PC-9 (cell line): ENCODE data around the gene GRB2. TPM values are rescaled to one million over a fixed set of nuclear protein-coding genes. Genes with fewer than 3 reads are reported as not detected.

Source experiments
- BruUV-seq: library from RNA; stranded (reverse); fragments of 400-500 nt; replicated peaks from 2 replicates; lab custom pipeline; 2021; lab: Mats Ljungman, UMichigan
- CTCF ChIA-PET: fragments of 300-600 bp; sonication (Branson Sonifier 250); formaldehyde crosslinking; loops from one replicate; lab custom pipeline; 2022; ENCODE audit warnings: antibody characterized with exemption; lab: Charles Lee
- POLR2A ChIA-PET: fragments of 300-600 bp; sonication (Branson Sonifier 250); formaldehyde crosslinking; loops from one replicate; lab custom pipeline; 2022; ENCODE audit warnings: antibody characterized with exemption; ENCODE audit not compliant: unreplicated experiment; lab: Charles Lee
- DNase-seq, 2 experiments: peaks; one replicate each; pipeline versions ENCODE4 v3.0.0 to v3.0.0-alpha.2; 2015 to 2022; ENCODE audit warnings: mixed read lengths in 1 of 2
- H2AFZ ChIP-seq: fragments of 200-600 bp; sonication (generic); 2 replicates; pipeline ENCODE4 v1.8.1; 2017; ENCODE audit warnings: antibody characterized with exemption
- H3F3A ChIP-seq: fragments of 200-600 bp; sonication (generic); 2 replicates; pipeline ENCODE4 v1.8.1; 2017; ENCODE audit warnings: antibody characterized with exemption, mild to moderate bottlenecking, low read depth; ENCODE audit not compliant: insufficient read depth
- H3K27ac ChIP-seq: fragments of 200-600 bp; sonication (generic); 2 replicates; pipeline ENCODE4 v1.6.1; 2016; ENCODE audit warnings: mixed run types
- H3K27me3 ChIP-seq: fragments of 200-600 bp; sonication (generic); 2 replicates; pipeline ENCODE4 v1.6.1; 2016; ENCODE audit warnings: low read depth, mixed run types; ENCODE audit not compliant: insufficient read depth
- H3K36me3 ChIP-seq: fragments of 200-600 bp; sonication (generic); 2 replicates; pipeline ENCODE4 v1.6.1; 2016; ENCODE audit warnings: low read depth, mixed run types
- H3K4me1 ChIP-seq: fragments of 200-600 bp; sonication (generic); replicated peaks from 2 replicates; pipeline ENCODE4 v1.6.1; 2016; ENCODE audit warnings: mixed run types; ENCODE audit not compliant: insufficient read depth
- H3K4me2 ChIP-seq: fragments of 200-600 bp; sonication (generic); 2 replicates; pipeline ENCODE4 v1.6.1; 2017; ENCODE audit warnings: mixed run types
- H3K4me3 ChIP-seq: fragments of 200-600 bp; sonication (generic); 2 replicates; pipeline ENCODE4 v1.6.1; 2016; ENCODE audit warnings: mixed run types
- H3K79me2 ChIP-seq: fragments of 200-600 bp; sonication (generic); 2 replicates; pipeline ENCODE4 v1.6.1; 2017; ENCODE audit warnings: low read depth, mixed run types
- H3K9me2 ChIP-seq: fragments of 200-600 bp; sonication (generic); 2 replicates; pipeline ENCODE4 v1.8.1; 2017; ENCODE audit warnings: mild to moderate bottlenecking; ENCODE audit not compliant: insufficient read depth
- H3K9me3 ChIP-seq: fragments of 200-600 bp; sonication (generic); 2 replicates; pipeline ENCODE4 v1.8.1; 2016; ENCODE audit warnings: low read depth; ENCODE audit not compliant: insufficient read depth
- H4K20me1 ChIP-seq: fragments of 200-600 bp; sonication (generic); 2 replicates; pipeline ENCODE4 v1.8.1; 2017; ENCODE audit not compliant: insufficient read depth
- CTCF ChIP-seq: fragments of 200-600 bp; sonication (generic); conservative IDR thresholded peaks from 2 replicates; pipeline ENCODE4 v1.6.1; 2017; ENCODE audit warnings: mixed run types, antibody characterized with exemption, mild to moderate bottlenecking, moderate library complexity
- EZH2 ChIP-seq: fragments of 200-600 bp; sonication (generic); IDR thresholded peaks from 2 replicates; pipeline ENCODE4 v1.8.0; 2017; ENCODE audit warnings: antibody characterized with exemption, low read depth
- intact Hi-C: fragments of 100-400 bp; cut with micrococcal nuclease; formaldehyde crosslinking; loops from one replicate; pipeline ENCODE4 v1.10.0; 2022; ENCODE audit not compliant: unreplicated experiment
- total RNA-seq: library from RNA; stranded (reverse); gene quantifications from 2 replicates; pipeline ENCODE4 v1.2.3, GENCODE V29; 2021

GRB2 gene
- total RNA-seq, 1 experiment from 2014 or later: 75.3 TPM

DNA sequence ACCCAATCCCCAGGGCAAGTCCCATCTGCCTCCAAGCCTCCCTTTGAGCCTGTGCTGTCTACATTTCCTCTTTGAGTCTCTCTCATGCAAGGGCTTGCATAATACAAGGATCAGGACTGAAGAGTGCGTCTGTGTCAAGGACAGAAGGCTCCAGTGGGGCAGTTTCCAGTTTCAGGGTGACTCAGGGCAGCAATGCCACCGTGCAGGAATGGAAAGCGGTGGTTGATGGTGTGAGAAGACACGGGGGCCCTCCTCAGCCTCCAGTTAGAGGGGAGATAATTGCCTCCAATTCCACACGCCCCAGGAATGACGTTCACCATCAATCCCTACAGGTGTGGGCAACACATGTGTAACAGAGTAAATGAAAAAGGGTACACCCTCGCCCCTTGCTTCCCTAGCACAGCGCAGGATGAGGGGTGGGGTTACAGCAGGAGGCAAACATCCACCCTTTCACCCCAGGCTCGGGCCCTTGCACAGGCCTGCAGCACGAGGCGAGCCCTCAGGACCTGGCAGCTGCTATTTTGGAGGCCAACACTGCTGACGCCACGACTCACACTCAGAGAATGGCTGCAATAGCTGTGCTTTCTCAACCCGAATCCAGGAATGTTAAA lies 91.4 kb downstream of the GRB2 start:
- TF ChIP-seq EZH2: no peak
- no peak for TF ChIP-seq CTCF
- no peaks in the 10 kb centered on the region for H3K9me3 ChIP-seq
- no peaks in the 10 kb centered on the region for H3K27me3 ChIP-seq
- H3F3A ChIP-seq: peaks cover 8% of the 10 kb centered on the region; the same call in 1 of the 2 replicates
- H3K9me2 ChIP-seq: no peaks in the 10 kb centered on the region
- no peak for DNase-seq
- H3K36me3 ChIP-seq: no peaks in the 10 kb centered on the region
- H3K4me1 ChIP-seq: no peaks in the 10 kb centered on the region; the same call in 1 of the 2 replicates
- ChIA-PET POLR2A (no interaction called here), CTCF (interaction anchor here (0.6 to 0.7 kb wide), 3 partner anchors 55 to 169 kb away, joined by 3 to 6 read pairs (median 5); no protein-coding TSS in a partner anchor)
- H4K20me1 ChIP-seq: no peaks in the 10 kb centered on the region
- H3K4me3 ChIP-seq: no peak overlapping the region
- intact Hi-C loops: no loop called here
- H3K4me2 ChIP-seq: no peak overlapping the region
- H2AFZ ChIP-seq: no peak overlapping the region
- no peak overlapping the region for H3K27ac ChIP-seq
- no peaks in the 10 kb centered on the region for H3K79me2 ChIP-seq
- BruUV-seq: no TSS peak

GRCh38 chr17:75308732-75309629 lies 96.5 kb downstream of the GRB2 start:
- DNase-seq: peak in 1 of 2 experiments; percentile 56
- ChIA-PET POLR2A (interaction anchor here (0.6 to 0.7 kb wide), 4 partner anchors 39 to 367 kb away, joined by 3 to 8 read pairs (median 3); no protein-coding TSS in a partner anchor), CTCF (no interaction called here)
- no peak overlapping the region for H2AFZ ChIP-seq
- H3K9me2 ChIP-seq: no peaks in the 10 kb centered on the region
- no peaks in the 10 kb centered on the region for H3K79me2 ChIP-seq
- H4K20me1 ChIP-seq: no peaks in the 10 kb centered on the region
- peaks cover 3% of the 10 kb centered on the region; the same call in 1 of the 2 replicates for H3F3A ChIP-seq
- H3K4me1 ChIP-seq: no peaks in the 10 kb centered on the region; the same call in 1 of the 2 replicates
- H3K9me3 ChIP-seq: no peaks in the 10 kb centered on the region
- no peaks in the 10 kb centered on the region for H3K27me3 ChIP-seq
- intact Hi-C loops: no loop called here
- H3K4me3 ChIP-seq: no peak overlapping the region
- no peak overlapping the region for H3K27ac ChIP-seq
- no TSS peak for BruUV-seq
- TF ChIP-seq CTCF: no peak
- TF ChIP-seq EZH2: no peak
- H3K36me3 ChIP-seq: no peaks in the 10 kb centered on the region
- H3K4me2 ChIP-seq: no peak overlapping the region

GRCh38 chr17:75307957-75308731 lies 97.3 kb downstream of the GRB2 start:
- intact Hi-C loops: no loop called here
- POLR2A ChIA-PET: interaction anchor here (0.6 to 0.7 kb wide), 2 partner anchors 85 to 99 kb away, joined by 6 to 8 read pairs; no protein-coding TSS in a partner anchor

More at GRCh38 chr17:75307957-75308731, 97.3 kb downstream of the GRB2 start:
- Histone ChIP-seq H3K9me3 (no peaks in the 10 kb centered on the region), H3K36me3 (no peaks in the 10 kb centered on the region), H2AFZ (no peak overlapping the region), H3K9me2 (no peaks in the 10 kb centered on the region), H3K4me3 (no peak overlapping the region), H3K4me2 (no peak overlapping the region), H3K27ac (no peak overlapping the region), H3K4me1 (no peaks in the 10 kb centered on the region; the same call in 1 of the 2 replicates), H4K20me1 (no peaks in the 10 kb centered on the region), H3F3A (peaks cover 3% of the 10 kb centered on the region; the same call in 1 of the 2 replicates), H3K27me3 (no peaks in the 10 kb centered on the region), H3K79me2 (no peaks in the 10 kb centered on the region)
- no peak for TF ChIP-seq CTCF
- TF ChIP-seq EZH2: no peak
- CTCF ChIA-PET: no interaction called here
- no peak for DNase-seq
- no TSS peak for BruUV-seq
